Stomach (tissue), 4 donors: ENCODE results near the gene GADD45A.

ENCODE experiments used
- POLR2A ChIP-seq, 4 donors: fragments of 450-650 bp; IDR thresholded peaks; one replicate each; pipeline ENCODE4 v1.6.1; 2016; ENCODE audit warnings: antibody characterized with exemption in 4 of 4, control low read depth in 2 of 4, mild to moderate bottlenecking in 1 of 4, moderate library complexity in 1 of 4
- POLR2AphosphoS5 ChIP-seq, 3 donors: sonication (generic); formaldehyde crosslinking; IDR thresholded peaks; one replicate each; pipeline ENCODE4 v1.6.1; 2016; ENCODE audit warnings: antibody characterized with exemption in 3 of 3
- TF ChIP-seq, protein P1 (sequence below), 7 experiments: fragments of 450-650 bp in 4 of 7; fragments of 200-600 bp in 3 of 7; sonication (generic) in 3 of 7; IDR thresholded peaks; one replicate each; pipeline ENCODE4 v1.5.1; 2016 to 2019; ENCODE audit warnings: antibody characterized with exemption in 7 of 7, control low read depth in 2 of 7, mild to moderate bottlenecking in 1 of 7

DNA sequence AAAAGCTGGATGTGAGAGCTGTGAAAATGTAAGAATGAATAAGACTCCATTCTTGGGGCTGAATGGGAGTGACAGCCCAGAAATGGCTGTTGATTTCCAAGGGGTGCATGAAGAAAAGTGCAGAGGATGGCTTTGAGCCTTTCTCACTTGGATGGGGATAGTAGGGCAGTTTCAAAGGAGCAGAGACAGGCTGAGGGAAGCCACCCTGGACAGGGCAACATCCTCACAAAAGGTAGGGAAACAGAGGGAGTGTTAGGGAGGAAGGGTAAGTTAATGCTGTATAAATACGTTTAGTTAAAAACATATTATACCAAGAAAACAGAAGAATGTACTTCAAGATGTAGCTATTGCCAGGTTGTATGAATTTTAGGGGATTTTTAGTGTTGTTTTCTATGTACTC is 38.1 kb downstream of the GADD45A start:
- TF ChIP-seq POLR2AphosphoS5 (IDR thresholded peaks at IDR 0.05) (no peak), POLR2A (IDR thresholded peaks at IDR 0.05) (no peak)
- TF ChIP-seq, protein P1, sequence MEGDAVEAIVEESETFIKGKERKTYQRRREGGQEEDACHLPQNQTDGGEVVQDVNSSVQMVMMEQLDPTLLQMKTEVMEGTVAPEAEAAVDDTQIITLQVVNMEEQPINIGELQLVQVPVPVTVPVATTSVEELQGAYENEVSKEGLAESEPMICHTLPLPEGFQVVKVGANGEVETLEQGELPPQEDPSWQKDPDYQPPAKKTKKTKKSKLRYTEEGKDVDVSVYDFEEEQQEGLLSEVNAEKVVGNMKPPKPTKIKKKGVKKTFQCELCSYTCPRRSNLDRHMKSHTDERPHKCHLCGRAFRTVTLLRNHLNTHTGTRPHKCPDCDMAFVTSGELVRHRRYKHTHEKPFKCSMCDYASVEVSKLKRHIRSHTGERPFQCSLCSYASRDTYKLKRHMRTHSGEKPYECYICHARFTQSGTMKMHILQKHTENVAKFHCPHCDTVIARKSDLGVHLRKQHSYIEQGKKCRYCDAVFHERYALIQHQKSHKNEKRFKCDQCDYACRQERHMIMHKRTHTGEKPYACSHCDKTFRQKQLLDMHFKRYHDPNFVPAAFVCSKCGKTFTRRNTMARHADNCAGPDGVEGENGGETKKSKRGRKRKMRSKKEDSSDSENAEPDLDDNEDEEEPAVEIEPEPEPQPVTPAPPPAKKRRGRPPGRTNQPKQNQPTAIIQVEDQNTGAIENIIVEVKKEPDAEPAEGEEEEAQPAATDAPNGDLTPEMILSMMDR (IDR thresholded peaks at IDR 0.05), result no peak
